B cell (primary cell): Measurements from ENCODE around the gene ACSF2. TPM values are rescaled to one million over a fixed set of nuclear protein-coding genes. Genes with fewer than 3 reads are reported as not detected.

Source experiments
- ATAC-seq: fragments of 200-7000 bp; cut with Tn5 transposase; one replicate; pipeline ENCODE4 v1.10.0; 2021; ENCODE audit warnings: low read depth, mild to moderate bottlenecking, moderate number of reproducible peaks, moderate library complexity
- CTCF ChIA-PET: fragments of 350-600 bp; sonication (Branson Sonifier 250); formaldehyde crosslinking; loops from one replicate; lab custom pipeline; 2021; ENCODE audit warnings: antibody characterized with exemption, inconsistent platforms; lab: Charles Lee
- POLR2A ChIA-PET: fragments of 350-600 bp; sonication (Branson Sonifier 250); formaldehyde crosslinking; loops from one replicate; lab custom pipeline; 2021; ENCODE audit warnings: antibody characterized with exemption; lab: Charles Lee
- DNase-seq: peaks from one replicate; pipeline ENCODE4 v3.0.0; 2013
- H2AFZ ChIP-seq: 2 replicates; pipeline ENCODE4 v1.6.1; 2012; ENCODE audit warnings: mild to moderate bottlenecking, low read depth, low read length; ENCODE audit not compliant: insufficient read depth, poor library complexity, severe bottlenecking
- H3K27ac ChIP-seq, 2 donors: 1 replicate in 1 of 2; 2 replicates in 1 of 2; pipeline ENCODE4 v1.5.1; 2012 to 2013; ENCODE audit warnings: low read length in 2 of 2, mild to moderate bottlenecking in 2 of 2, moderate library complexity in 1 of 2
- H3K27me3 ChIP-seq, 4 experiments: fragments of 200-600 bp in 1 of 4; sonication (generic) in 1 of 4; replicated peaks in 1 of 4; 1 replicate in 2 of 4; 2 replicates in 2 of 4; pipeline versions ENCODE4 v1.6.1 to v1.7.0; 2013 to 2016; ENCODE audit warnings: low read length in 3 of 4, mild to moderate bottlenecking in 2 of 4, mixed read lengths in 1 of 4, moderate library complexity in 1 of 4; ENCODE audit not compliant: insufficient read depth in 4 of 4, control insufficient read depth in 3 of 4; ENCODE audit errors: control extremely low read depth in 1 of 4
- H3K36me3 ChIP-seq, 2 experiments: replicated peaks in 1 of 2; 1 replicate in 1 of 2; 2 replicates in 1 of 2; pipeline versions ENCODE4 v1.6.1 to v1.7.1; 2013; ENCODE audit warnings: low read length in 1 of 2; ENCODE audit not compliant: insufficient read depth in 2 of 2, control insufficient read depth in 1 of 2; ENCODE audit errors: control extremely low read depth in 1 of 2, extremely low read depth in 1 of 2
- H3K4me1 ChIP-seq, 2 donors: fragments of 200-600 bp in 1 of 2; sonication (generic) in 1 of 2; 1 replicate in 1 of 2; 2 replicates in 1 of 2; pipeline versions ENCODE4 v1.5.1 to v1.6.1; 2013 to 2017; ENCODE audit warnings: low read length in 2 of 2; ENCODE audit not compliant: control insufficient read depth in 2 of 2, insufficient read depth in 2 of 2
- H3K4me2 ChIP-seq: replicated peaks from 2 replicates; pipeline ENCODE3; 2012; ENCODE audit warnings: mild to moderate bottlenecking, low read depth, low read length; ENCODE audit not compliant: poor library complexity, severe bottlenecking
- H3K4me3 ChIP-seq, 5 experiments: fragments of 200-600 bp in 1 of 5; sonication (generic) in 1 of 5; 1 replicate in 3 of 5; 2 replicates in 2 of 5; pipeline versions ENCODE4 v1.5.1 to v1.7.0; 2011 to 2016; ENCODE audit warnings: low read length in 4 of 5, mild to moderate bottlenecking in 4 of 5, low read depth in 2 of 5, control low read depth in 1 of 5, moderate library complexity in 1 of 5; ENCODE audit not compliant: insufficient read depth in 1 of 5; ENCODE audit errors: control extremely low read depth in 1 of 5, extremely low read depth in 1 of 5
- H3K79me2 ChIP-seq: fragments of 200-600 bp; sonication (generic); one replicate; pipeline ENCODE4 v1.6.0; 2016; ENCODE audit warnings: low read length; ENCODE audit not compliant: control insufficient read depth, insufficient read depth
- H3K9ac ChIP-seq: fragments of 200-600 bp; sonication (generic); 2 replicates; pipeline ENCODE4 v1.6.1; 2017; ENCODE audit warnings: mild to moderate bottlenecking, low read length, moderate library complexity
- H3K9me3 ChIP-seq, 3 donors: one replicate each; pipeline versions ENCODE4 v1.6.1 to v1.7.1; 2013; ENCODE audit warnings: low read length in 2 of 3; ENCODE audit not compliant: control insufficient read depth in 2 of 3, insufficient read depth in 1 of 3; ENCODE audit errors: control extremely low read depth in 1 of 3
- H4K20me1 ChIP-seq: 2 replicates; pipeline ENCODE4 v1.6.0; 2012; ENCODE audit warnings: mild to moderate bottlenecking, low read length; ENCODE audit not compliant: insufficient read depth, control insufficient read depth, poor library complexity, severe bottlenecking
- H3K27ac Mint-ChIP-seq: one replicate; pipeline ENCODE4 v1.8.0; 2021; ENCODE audit warnings: mixed read lengths
- H3K27me3 Mint-ChIP-seq: one replicate; pipeline ENCODE4 v1.8.0; 2021; ENCODE audit warnings: mixed read lengths
- H3K4me1 Mint-ChIP-seq: one replicate; pipeline ENCODE4 v1.8.0; 2021; ENCODE audit warnings: mixed read lengths
- H3K4me3 Mint-ChIP-seq: one replicate; pipeline ENCODE4 v1.8.0; 2021; ENCODE audit warnings: mixed read lengths
- H3K9me3 Mint-ChIP-seq: one replicate; pipeline ENCODE4 v1.8.0; 2022; ENCODE audit warnings: mixed read lengths; ENCODE audit not compliant: insufficient read depth
- EZH2 ChIP-seq: IDR thresholded peaks from 2 replicates; pipeline ENCODE4 v1.6.1; 2012; ENCODE audit warnings: borderline replicate concordance, low read depth, mild to moderate bottlenecking, moderate library complexity, low read length; ENCODE audit not compliant: insufficient read depth, poor library complexity, severe bottlenecking
- WGBS: methylation state at CpG from one replicate; pipeline ENCODE4 v1.1.5; 2013; ENCODE audit warnings: missing lambda C conversion rate; ENCODE audit not compliant: insufficient coverage; 5-methylcytosine and 5-hydroxymethylcytosine counted together
- intact Hi-C: fragments of 100-400 bp; cut with micrococcal nuclease; formaldehyde crosslinking; loops from one replicate; pipeline ENCODE4 v1.10.0; 2022
- polyA plus RNA-seq: library from polyadenylated mRNA; depleted of rRNA; stranded (reverse); fragments of >200 nt; gene quantifications from 2 replicates; pipeline ENCODE4 v1.2.3, GENCODE V29; 2012
- total RNA-seq, 2 donors: library from RNA; stranded (reverse); fragments of 120-200 nt in 1 of 2; gene quantifications; 1 replicate in 1 of 2; 2 replicates in 1 of 2; pipeline versions ENCODE4 v1.2.3 to v1.2.4, GENCODE V29; 2013 to 2022
- TF ChIP-seq, protein P1 (sequence below): fragments of 200-600 bp; IDR thresholded peaks from one replicate; pipeline ENCODE4 v1.8.0; 2022; ENCODE audit warnings: antibody characterized with exemption, mild to moderate bottlenecking

ACSF2 gene
- total and polyA plus RNA-seq, 2 donors (not counting 1 experiment from before 2014, with no cell fraction given), result 59.6 to 66.1 TPM

DNA sequence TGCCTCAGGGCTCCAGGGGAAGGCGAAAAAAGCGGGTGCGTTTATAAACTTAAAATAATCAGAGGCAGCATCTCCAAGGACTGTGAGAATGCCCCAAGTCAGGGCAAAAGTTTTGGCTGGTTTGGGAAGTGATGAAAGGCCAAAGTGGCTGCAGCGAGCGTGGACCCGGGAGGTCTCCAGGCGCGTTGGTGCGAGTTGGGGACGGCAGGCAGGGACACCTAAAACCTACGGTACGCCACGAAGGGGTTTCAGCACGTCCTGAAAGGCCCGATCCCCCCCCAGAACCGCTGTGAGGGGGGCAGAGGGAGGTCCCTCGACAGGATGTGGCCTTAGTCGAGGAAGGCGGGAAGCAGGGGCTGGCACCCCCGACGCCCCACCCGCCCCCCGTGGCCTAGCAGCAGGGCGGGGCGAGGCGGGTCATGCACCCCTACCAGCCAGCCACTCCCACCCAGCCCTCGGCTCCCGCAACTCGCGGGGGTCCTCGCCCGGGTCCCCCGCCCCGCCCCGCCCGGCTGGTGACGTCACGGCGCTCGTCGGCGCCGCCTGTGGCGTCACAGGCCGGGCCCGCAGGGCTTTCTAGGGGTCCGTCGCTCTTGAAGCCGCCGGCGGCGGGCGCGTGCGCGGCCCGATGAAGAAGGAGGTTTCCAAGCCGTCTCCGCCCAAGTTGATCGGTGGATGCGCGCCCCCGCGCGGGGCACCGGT, 82.0 kb downstream of the ACSF2 start, which contains the start of gene MYCBPAP:
Gene MYCBPAP, plus strand, starts transcription at position 569 of the 702 bp plus-strand sequence. CDS start 236 bp downstream, outside the sequence.
- Histone ChIP-seq H3K4me2 (peak within 1 kb of the TSS; percentile 93), H3K4me3 (peak within 1 kb of the TSS; percentile 41 to 79 (median 54)), H3K9me3 (peaks cover 0 to 3% (median 0%) of the 10 kb centered on the region in 3 donors), H2AFZ (peak within 1 kb of the TSS; percentile 89), H3K27ac (peak within 1 kb of the TSS; percentile 1 to 19), H3K36me3 (no peaks in the 10 kb centered on the region), H4K20me1 (no peaks in the 10 kb centered on the region), H3K27me3 (peaks cover 0 to 8% (median 3%) of the 10 kb centered on the region in 4 experiments), H3K9ac (peak within 1 kb of the TSS; percentile 86), H3K79me2 (no peaks in the 10 kb centered on the region), H3K4me1 (peaks cover 9 to 19% of the 10 kb centered on the region in 2 donors)
- ChIA-PET POLR2A (interaction anchor here (0.6 kb wide), 1 partner anchor 201 kb away, joined by 7 read pairs; no protein-coding TSS in a partner anchor), CTCF (interaction anchor here (1.0 to 1.8 kb wide), 2 partner anchors 29 to 111 kb away, joined by 4 to 10 read pairs; partner anchors contain the start of genes LRRC59 and RSAD1)
- H3K4me3 Mint-ChIP-seq, result peak within 1 kb of the TSS; percentile 84
- no peaks in the 10 kb centered on the region for H3K27me3 Mint-ChIP-seq
- ATAC-seq (peak; percentile 84), DNase-seq (peak; percentile 85)
- H3K4me1 Mint-ChIP-seq, result peaks cover 28% of the 10 kb centered on the region
- TF ChIP-seq, protein P1, sequence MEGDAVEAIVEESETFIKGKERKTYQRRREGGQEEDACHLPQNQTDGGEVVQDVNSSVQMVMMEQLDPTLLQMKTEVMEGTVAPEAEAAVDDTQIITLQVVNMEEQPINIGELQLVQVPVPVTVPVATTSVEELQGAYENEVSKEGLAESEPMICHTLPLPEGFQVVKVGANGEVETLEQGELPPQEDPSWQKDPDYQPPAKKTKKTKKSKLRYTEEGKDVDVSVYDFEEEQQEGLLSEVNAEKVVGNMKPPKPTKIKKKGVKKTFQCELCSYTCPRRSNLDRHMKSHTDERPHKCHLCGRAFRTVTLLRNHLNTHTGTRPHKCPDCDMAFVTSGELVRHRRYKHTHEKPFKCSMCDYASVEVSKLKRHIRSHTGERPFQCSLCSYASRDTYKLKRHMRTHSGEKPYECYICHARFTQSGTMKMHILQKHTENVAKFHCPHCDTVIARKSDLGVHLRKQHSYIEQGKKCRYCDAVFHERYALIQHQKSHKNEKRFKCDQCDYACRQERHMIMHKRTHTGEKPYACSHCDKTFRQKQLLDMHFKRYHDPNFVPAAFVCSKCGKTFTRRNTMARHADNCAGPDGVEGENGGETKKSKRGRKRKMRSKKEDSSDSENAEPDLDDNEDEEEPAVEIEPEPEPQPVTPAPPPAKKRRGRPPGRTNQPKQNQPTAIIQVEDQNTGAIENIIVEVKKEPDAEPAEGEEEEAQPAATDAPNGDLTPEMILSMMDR, result no peak
- no peak for TF ChIP-seq EZH2
- intact Hi-C loops, result loop anchor here (1.0 kb wide), 3 partner anchors 30 to 162 kb away; partner anchors contain the start of genes RSAD1 and XYLT2
- H3K27ac Mint-ChIP-seq, result peak within 1 kb of the TSS; percentile 83
- H3K9me3 Mint-ChIP-seq, result no peaks in the 10 kb centered on the region
- 8% methylated on average over 62 of the region's 66 CpGs for WGBS
